Measurements from ENCODE around the gene GGA3.

The GGA3 gene

DNA sequence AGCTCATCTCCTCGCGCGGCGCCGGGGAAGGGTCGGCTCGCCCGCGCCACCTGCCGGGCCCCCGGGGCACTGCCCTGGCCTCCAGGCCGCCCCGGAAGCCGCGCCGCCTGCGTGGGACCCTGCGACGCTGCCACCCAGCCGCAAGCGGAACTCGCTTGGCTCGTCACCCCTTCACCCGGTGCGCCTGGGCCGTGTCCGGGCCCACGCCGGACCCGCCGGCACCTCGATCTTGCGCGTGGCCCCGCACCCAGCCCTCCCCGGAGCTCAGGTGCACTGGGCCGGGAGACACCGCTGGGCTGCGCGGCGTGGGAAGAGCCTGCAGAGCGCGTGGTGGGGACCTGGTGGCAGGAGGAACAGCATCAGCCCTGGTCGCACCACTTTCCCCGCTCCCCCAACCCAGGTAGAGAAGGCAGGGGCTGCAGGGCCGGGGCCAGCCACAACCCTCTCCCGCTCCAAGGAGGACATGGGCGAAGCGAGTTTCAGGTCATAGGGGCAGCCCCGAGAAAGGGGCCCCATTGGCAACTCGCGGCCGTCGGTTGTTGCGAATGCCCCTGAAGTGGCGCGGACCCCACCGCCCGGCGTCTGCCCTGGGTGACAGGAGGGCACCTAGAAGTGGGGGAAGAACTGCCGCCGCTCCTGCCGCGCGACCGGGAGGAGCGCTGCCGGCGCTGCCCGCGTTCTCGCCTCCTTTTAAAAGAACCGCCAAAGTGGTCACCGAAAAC lies 10.0 kb upstream of the GGA3 start:
- DNase-seq (ENCODE audit: low read depth) = peak; percentile 94
- Histone ChIP-seq H3K4me3 (ENCODE audit: low read length) (peak overlapping the region; percentile 86), H3K27me3 (replicated peaks; ENCODE audit: control insufficient read depth, insufficient read depth, low read length) (no peaks in the 10 kb centered on the region), H3K9ac (ENCODE audit: low read length) (peak overlapping the region; percentile 89), H3K36me3 (ENCODE audit: control insufficient read depth, insufficient read depth, low read length, severe bottlenecking) (peaks cover 6% of the 10 kb centered on the region), H3K4me1 (ENCODE audit: control insufficient read depth, insufficient read depth, low read length) (peaks cover 44% of the 10 kb centered on the region), H3K9me3 (ENCODE audit: control insufficient read depth, low read length) (no peaks in the 10 kb centered on the region)

DNA sequence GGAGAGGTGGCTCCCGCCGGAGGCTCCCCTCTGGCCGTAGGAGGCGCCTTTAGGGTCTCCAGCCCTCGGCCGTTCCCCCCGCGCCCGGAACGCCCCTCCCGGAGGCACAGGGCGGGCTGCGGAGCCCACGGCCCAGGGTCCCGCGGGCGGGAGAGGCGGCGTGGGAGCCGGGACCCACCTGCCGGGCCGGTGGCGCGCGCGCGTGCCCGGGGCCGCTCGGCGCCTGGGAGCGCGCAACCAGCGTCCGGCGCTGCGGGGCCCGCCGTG lies 9.5 kb upstream of the GGA3 start, which contains the start of gene MIF4GD:
TSS of gene MIF4GD (minus strand) at position 266 of the 267 bp plus-strand sequence. CDS start 1,036 bp downstream, outside the sequence.
- DNase-seq (ENCODE audit: low read depth) = no peak

DNA sequence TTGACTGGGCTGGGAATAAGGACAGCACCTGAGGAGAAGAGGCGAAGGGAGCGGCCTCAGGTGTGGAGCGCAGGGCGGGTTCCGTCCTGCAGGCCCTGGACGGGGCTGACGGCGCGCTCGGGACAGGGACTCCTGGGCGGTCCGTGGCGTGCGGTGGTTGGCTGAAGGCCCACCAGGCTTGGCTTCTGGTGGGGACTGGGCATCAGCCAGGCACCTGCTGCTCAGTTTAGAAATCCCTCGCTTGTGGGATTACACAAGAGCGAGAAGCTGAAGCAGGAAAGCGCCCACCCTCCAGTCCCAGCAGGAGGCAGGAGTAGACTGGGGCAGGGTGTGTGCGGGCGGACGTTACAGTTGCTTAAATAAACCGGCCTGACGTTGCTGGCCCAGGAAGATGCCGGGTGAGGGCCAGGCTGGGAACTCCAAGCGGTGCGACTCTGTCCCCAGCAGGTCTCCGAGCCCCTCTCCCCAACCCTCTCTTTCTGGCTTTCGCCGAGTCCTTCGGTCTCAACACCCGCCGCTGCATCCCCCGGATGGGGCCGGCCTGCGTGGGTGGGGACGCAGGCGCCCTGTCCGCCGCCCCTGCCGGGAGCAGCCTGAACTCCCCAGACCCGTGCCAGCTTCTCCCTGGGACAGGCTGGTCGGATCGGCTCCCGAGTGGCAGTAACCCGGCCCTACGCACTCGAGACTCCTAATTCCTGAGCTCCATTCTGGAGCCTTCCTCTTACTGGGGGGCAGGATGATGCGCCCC lies 9.0 kb upstream of the GGA3 start:
- Histone ChIP-seq H3K36me3 (ENCODE audit: control insufficient read depth, insufficient read depth, low read length, severe bottlenecking) (peaks cover 16% of the 10 kb centered on the region), H3K9ac (ENCODE audit: low read length) (peak overlapping the region; percentile 89), H3K27me3 (replicated peaks; ENCODE audit: control insufficient read depth, insufficient read depth, low read length) (no peaks in the 10 kb centered on the region), H3K9me3 (ENCODE audit: control insufficient read depth, low read length) (no peaks in the 10 kb centered on the region), H3K4me1 (ENCODE audit: control insufficient read depth, insufficient read depth, low read length) (peaks cover 44% of the 10 kb centered on the region), H3K4me3 (ENCODE audit: low read length) (peak overlapping the region; percentile 86)
- peak; percentile 86 for DNase-seq (ENCODE audit: low read depth)

More for the DNA sequence above, 9.5 kb upstream of the GGA3 start, which contains the start of gene MIF4GD:
- peak within 1 kb of the TSS; percentile 89 for H3K9ac ChIP-seq (ENCODE audit: low read length)
- peaks cover 11% of the 10 kb centered on the region for H3K36me3 ChIP-seq (ENCODE audit: control insufficient read depth, insufficient read depth, low read length, severe bottlenecking)
- H3K9me3 ChIP-seq (ENCODE audit: control insufficient read depth, low read length) = no peaks in the 10 kb centered on the region
- peaks cover 44% of the 10 kb centered on the region for H3K4me1 ChIP-seq (ENCODE audit: control insufficient read depth, insufficient read depth, low read length)
- no peaks in the 10 kb centered on the region for H3K27me3 ChIP-seq (replicated peaks; ENCODE audit: control insufficient read depth, insufficient read depth, low read length)
- H3K4me3 ChIP-seq (ENCODE audit: low read length) = peak within 1 kb of the TSS; percentile 86

DNA sequence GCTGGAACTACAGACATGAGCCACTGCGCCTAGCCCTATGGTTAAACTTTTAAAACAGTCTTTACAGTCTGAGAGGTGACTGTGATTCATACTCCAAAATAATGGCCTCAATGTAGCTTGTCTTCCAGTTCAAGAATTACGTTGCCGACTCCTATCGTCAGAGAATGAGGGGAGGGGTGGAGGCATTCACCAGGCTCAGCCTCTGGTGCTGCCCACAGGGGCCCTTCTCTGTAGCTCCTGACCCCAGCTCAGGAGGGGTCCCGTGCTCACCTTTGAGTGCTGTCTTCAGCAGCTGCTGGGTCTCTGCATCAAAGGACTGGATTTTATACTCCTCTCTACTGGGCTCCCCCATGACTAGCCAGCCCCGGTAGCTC lies 8.4 kb upstream of the GGA3 start:
- Histone ChIP-seq H3K36me3 (ENCODE audit: control insufficient read depth, insufficient read depth, low read length, severe bottlenecking) (peaks cover 20% of the 10 kb centered on the region), H3K9ac (ENCODE audit: low read length) (peak overlapping the region; percentile 89), H3K27me3 (replicated peaks; ENCODE audit: control insufficient read depth, insufficient read depth, low read length) (no peaks in the 10 kb centered on the region), H3K4me3 (ENCODE audit: low read length) (peak overlapping the region; percentile 86), H3K9me3 (ENCODE audit: control insufficient read depth, low read length) (no peaks in the 10 kb centered on the region), H3K4me1 (ENCODE audit: control insufficient read depth, insufficient read depth, low read length) (peaks cover 44% of the 10 kb centered on the region)
- DNase-seq (ENCODE audit: low read depth) = no peak

DNA sequence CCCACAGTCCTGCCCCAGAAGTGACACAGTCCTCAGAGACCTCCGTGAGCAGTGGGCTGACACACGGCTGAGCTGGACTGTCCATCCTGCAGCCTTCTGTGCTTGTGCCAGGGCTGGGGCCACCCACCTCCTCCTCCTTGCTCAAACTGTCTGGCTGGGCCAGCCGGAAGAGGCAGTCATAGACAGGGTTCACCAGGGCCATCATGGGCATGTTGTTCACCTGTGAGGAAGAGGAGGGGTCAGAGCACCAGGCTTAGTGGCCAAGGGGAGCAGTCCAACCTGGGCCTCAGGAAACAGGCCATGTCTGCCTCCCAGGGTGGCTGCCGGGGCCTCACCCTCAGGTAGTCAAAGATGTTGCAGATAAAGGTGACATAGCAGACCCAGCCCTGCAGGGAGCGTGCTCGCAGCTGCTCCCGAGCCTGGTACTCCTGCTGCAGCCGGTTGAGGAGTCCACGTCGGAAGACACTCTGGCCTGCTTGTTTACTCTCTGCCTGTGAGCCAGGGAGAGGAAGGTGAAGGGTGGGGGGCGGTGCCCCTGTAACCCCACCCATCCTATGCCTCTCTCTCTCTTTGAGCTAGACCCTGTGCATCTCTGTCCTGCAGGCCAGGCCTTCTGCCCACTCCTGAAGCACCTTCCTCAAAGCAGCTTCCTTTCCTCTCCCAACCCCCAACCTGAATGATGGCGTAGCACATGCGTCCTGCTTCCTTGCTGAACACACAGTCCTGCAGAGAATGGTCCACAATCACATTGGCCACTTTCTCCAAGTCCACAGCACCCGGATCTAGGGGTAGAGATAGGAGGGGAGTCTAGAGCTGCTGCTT lies 6.2 kb upstream of the GGA3 start:
- peaks cover 31% of the 10 kb centered on the region for H3K36me3 ChIP-seq (ENCODE audit: control insufficient read depth, insufficient read depth, low read length, severe bottlenecking)
- H3K4me3 ChIP-seq (ENCODE audit: low read length) = no peak overlapping the region
- H3K9ac ChIP-seq (ENCODE audit: low read length) = no peak overlapping the region
- no peaks in the 10 kb centered on the region for H3K27me3 ChIP-seq (replicated peaks; ENCODE audit: control insufficient read depth, insufficient read depth, low read length)
- H3K4me1 ChIP-seq (ENCODE audit: control insufficient read depth, insufficient read depth, low read length) = peaks cover 32% of the 10 kb centered on the region
- no peaks in the 10 kb centered on the region for H3K9me3 ChIP-seq (ENCODE audit: control insufficient read depth, low read length)
- no peak for DNase-seq (ENCODE audit: low read depth)

DNA sequence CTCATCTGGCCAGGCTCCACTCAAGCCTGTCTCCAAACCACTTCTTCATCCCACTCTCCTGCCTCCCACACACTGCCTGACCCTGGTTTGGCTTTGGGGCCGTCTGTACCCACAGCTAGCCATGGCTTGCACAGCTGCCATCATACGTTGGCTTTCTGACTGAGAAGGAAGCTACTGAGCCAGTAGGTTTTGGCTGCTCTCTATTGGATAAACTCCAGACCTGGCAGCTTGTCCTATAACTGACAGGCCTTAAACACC lies 5.7 kb upstream of the GGA3 start:
- Histone ChIP-seq H3K9ac (ENCODE audit: low read length) (no peak overlapping the region), H3K4me1 (ENCODE audit: control insufficient read depth, insufficient read depth, low read length) (peaks cover 32% of the 10 kb centered on the region), H3K9me3 (ENCODE audit: control insufficient read depth, low read length) (no peaks in the 10 kb centered on the region), H3K4me3 (ENCODE audit: low read length) (no peak overlapping the region), H3K27me3 (replicated peaks; ENCODE audit: control insufficient read depth, insufficient read depth, low read length) (no peaks in the 10 kb centered on the region), H3K36me3 (ENCODE audit: control insufficient read depth, insufficient read depth, low read length, severe bottlenecking) (peaks cover 31% of the 10 kb centered on the region)
- DNase-seq (ENCODE audit: low read depth) = no peak

DNA sequence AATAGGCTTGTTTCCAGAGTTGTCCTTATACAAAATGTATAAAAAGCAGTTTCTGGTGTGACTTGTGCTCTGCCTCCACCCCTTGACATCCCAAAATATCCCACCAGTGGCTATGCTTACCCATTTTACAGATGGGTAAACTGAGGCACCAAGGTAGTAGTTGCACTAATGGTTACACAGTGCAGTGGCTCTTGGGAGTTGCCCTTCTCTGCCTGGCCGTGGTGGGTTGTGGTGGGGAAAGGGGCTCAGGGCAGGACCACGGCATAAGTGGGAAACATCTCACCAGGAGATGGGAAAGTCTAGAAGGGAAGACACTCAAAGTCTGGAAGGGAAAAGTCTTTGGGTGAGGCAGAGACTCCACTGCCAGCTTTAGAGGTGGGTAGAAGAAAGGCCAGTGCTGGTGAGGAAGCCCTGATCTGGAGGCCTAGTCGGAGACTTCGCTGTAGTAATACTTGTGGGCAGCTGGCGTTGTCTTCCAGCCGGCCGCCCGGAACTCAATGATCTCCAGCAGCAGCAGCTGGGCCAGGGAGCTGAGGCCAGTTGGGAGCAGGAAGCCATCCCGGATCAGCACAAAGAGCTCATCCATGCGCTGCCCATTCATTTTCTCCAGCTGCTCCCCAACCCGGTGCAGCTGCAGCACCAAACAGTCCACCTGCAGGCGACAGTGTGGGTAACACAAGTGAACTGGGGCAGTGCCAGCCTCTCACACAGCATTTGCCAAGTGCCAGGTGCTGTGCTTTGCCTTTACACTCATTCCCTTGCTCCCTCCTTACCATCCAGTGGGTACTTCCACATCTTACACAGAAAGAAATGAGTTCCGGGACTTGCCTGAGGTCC lies 5.1 kb upstream of the GGA3 start:
- Histone ChIP-seq H3K9ac (ENCODE audit: low read length) (no peak overlapping the region), H3K36me3 (ENCODE audit: control insufficient read depth, insufficient read depth, low read length, severe bottlenecking) (peaks cover 31% of the 10 kb centered on the region), H3K9me3 (ENCODE audit: control insufficient read depth, low read length) (no peaks in the 10 kb centered on the region), H3K4me1 (ENCODE audit: control insufficient read depth, insufficient read depth, low read length) (peaks cover 26% of the 10 kb centered on the region), H3K27me3 (replicated peaks; ENCODE audit: control insufficient read depth, insufficient read depth, low read length) (no peaks in the 10 kb centered on the region), H3K4me3 (ENCODE audit: low read length) (no peak overlapping the region)
- DNase-seq (ENCODE audit: low read depth) = no peak

DNA sequence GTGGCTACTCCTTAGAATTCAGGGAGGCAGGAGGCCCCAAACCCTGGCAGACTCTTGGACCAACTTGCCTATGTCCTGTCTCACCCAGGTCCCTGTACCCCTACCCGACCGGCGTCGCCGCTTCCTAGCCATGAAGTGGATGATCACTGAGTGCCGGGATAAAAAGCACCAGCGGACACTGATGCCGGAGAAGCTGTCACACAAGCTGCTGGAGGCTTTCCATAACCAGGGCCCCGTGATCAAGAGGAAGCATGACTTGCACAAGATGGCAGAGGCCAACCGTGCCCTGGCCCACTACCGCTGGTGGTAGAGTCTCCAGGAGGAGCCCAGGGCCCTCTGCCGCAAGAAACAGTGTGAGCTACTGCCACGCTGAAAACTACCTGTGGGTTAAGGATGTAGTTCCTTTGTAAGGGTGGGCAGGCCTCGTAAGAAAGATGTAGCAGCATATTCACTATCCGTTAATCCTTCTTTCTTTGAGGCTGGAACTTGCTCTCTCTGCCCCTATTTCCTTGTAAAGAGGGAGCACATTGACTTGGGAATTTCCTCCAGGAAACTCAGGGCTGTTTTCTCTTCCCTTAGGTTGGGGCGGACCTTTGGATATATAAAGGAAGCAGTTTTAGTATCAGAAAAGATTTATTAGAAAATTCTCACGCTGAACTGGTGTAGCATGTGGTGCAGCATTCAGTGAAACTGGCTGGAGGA lies 4.4 kb upstream of the GGA3 start:
- H3K36me3 ChIP-seq (ENCODE audit: control insufficient read depth, insufficient read depth, low read length, severe bottlenecking) = peaks cover 31% of the 10 kb centered on the region

DNA sequence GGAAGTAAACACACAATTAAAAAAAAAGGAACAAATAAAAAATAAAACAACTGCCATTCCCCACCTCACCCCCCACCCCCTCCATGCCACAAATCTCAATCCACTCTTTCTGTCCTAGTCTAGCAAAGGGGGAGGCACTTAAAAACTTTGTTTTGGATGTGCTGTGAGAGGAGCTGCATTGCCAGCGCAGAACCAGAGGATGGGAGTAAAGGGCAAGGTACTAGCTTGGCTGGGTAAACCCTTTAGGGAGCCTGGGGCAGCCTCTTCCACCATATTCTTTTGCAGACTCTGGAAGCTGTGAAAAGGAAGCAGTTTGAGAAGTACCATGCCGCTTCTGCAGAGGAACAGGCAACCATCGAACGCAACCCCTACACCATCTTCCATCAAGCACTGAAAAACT lies 1.6 kb upstream of the GGA3 start:
- Histone ChIP-seq H3K9me3 (ENCODE audit: control insufficient read depth, low read length) (no peaks in the 10 kb centered on the region), H3K4me1 (ENCODE audit: control insufficient read depth, insufficient read depth, low read length) (peaks cover 34% of the 10 kb centered on the region), H3K27me3 (replicated peaks; ENCODE audit: control insufficient read depth, insufficient read depth, low read length) (no peaks in the 10 kb centered on the region), H3K4me3 (ENCODE audit: low read length) (no peak overlapping the region), H3K9ac (ENCODE audit: low read length) (peak overlapping the region; percentile 99), H3K36me3 (ENCODE audit: control insufficient read depth, insufficient read depth, low read length, severe bottlenecking) (peaks cover 31% of the 10 kb centered on the region)
- no peak for DNase-seq (ENCODE audit: low read depth)

More for the DNA sequence above, 4.4 kb upstream of the GGA3 start:
- H3K4me3 ChIP-seq (ENCODE audit: low read length) = no peak overlapping the region
- H3K9ac ChIP-seq (ENCODE audit: low read length) = no peak overlapping the region
- no peak for DNase-seq (ENCODE audit: low read depth)
- no peaks in the 10 kb centered on the region for H3K27me3 ChIP-seq (replicated peaks; ENCODE audit: control insufficient read depth, insufficient read depth, low read length)
- H3K9me3 ChIP-seq (ENCODE audit: control insufficient read depth, low read length) = no peaks in the 10 kb centered on the region
- H3K4me1 ChIP-seq (ENCODE audit: control insufficient read depth, insufficient read depth, low read length) = peaks cover 25% of the 10 kb centered on the region

DNA sequence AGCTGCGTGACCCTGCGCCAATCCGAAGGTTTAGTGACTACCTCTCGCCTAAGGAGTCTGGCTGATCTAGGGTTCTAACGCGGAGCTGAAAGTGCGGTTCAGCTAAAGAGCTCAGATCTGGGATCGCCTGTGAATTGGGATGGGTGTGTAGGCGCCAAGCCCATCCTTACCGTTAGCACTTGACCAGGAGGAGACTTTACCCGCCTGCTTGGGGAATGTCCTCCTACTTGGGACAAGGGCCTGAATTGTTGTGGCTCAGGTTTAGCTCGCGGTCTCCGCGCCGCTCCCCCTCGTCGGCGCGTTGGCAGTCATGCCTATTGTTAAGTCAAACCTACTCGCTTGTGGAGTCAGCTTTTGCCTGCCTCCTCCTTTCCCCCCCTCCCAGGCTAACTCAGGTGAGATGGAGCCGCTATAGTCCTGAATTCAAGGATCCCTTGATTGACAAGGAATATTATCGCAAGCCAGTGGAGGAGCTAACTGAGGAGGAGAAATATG lies 753 bp upstream of the GGA3 start:
- peaks cover 31% of the 10 kb centered on the region for H3K36me3 ChIP-seq (ENCODE audit: control insufficient read depth, insufficient read depth, low read length, severe bottlenecking)

More for the DNA sequence above, 753 bp upstream of the GGA3 start:
- no peaks in the 10 kb centered on the region for H3K27me3 ChIP-seq (replicated peaks; ENCODE audit: control insufficient read depth, insufficient read depth, low read length)
- peaks cover 31% of the 10 kb centered on the region for H3K4me1 ChIP-seq (ENCODE audit: control insufficient read depth, insufficient read depth, low read length)
- DNase-seq (ENCODE audit: low read depth) = no peak
- peak overlapping the region; percentile 98 for H3K4me3 ChIP-seq (ENCODE audit: low read length)
- H3K9ac ChIP-seq (ENCODE audit: low read length) = peak overlapping the region; percentile 99
- no peaks in the 10 kb centered on the region for H3K9me3 ChIP-seq (ENCODE audit: control insufficient read depth, low read length)
